Heart right ventricle (tissue), 16 donors: ENCODE results near the gene SLC25A21. TPM values are rescaled to one million over a fixed set of nuclear protein-coding genes. Genes with fewer than 3 reads are reported as not detected.

Source experiments
- ATAC-seq, 8 donors: fragments of 200-7000 bp; cut with Tn5 transposase; one replicate each; pipeline ENCODE4 v1.9.1; 2020; ENCODE audit warnings: mild to moderate bottlenecking in 8 of 8, moderate library complexity in 8 of 8, moderate number of reproducible peaks in 1 of 8
- DNase-seq, 2 donors: peaks; one replicate each; pipeline ENCODE4 v3.0.0-alpha.2; 2020
- H3K27ac ChIP-seq, 10 donors: fragments of 200-600 bp; sonication (generic) in 2 of 10; one replicate each; pipeline versions ENCODE4 v1.5.0 to v1.8.0; 2020 to 2022; ENCODE audit warnings: mild to moderate bottlenecking in 3 of 10
- H3K27me3 ChIP-seq, 7 donors: fragments of 200-600 bp; one replicate each; pipeline ENCODE4 v1.8.0; 2021 to 2022; ENCODE audit warnings: mild to moderate bottlenecking in 2 of 7
- H3K36me3 ChIP-seq, 9 donors: fragments of 200-600 bp; sonication (generic) in 1 of 9; one replicate each; pipeline versions ENCODE4 v1.5.0 to v1.8.0; 2020 to 2022; ENCODE audit warnings: mild to moderate bottlenecking in 2 of 9
- H3K4me1 ChIP-seq, 9 donors: fragments of 200-600 bp; sonication (generic) in 1 of 9; one replicate each; pipeline versions ENCODE4 v1.5.0 to v1.8.0; 2020 to 2022; ENCODE audit warnings: mild to moderate bottlenecking in 4 of 9
- H3K4me3 ChIP-seq, 10 donors: fragments of 200-600 bp; sonication (generic) in 2 of 10; one replicate each; pipeline versions ENCODE4 v1.5.0 to v1.8.0; 2020 to 2022; ENCODE audit warnings: mild to moderate bottlenecking in 7 of 10, moderate library complexity in 2 of 10
- H3K9me3 ChIP-seq, 11 donors: fragments of 200-600 bp in 10 of 11; sonication (generic) in 2 of 11; one replicate each; pipeline versions ENCODE4 v1.5.0 to v1.8.0; 2013 to 2022; ENCODE audit warnings: mild to moderate bottlenecking in 2 of 11, control low read depth in 1 of 11, moderate library complexity in 1 of 11
- CTCF ChIP-seq, 9 donors: fragments of 200-600 bp; sonication (generic) in 2 of 9; IDR thresholded peaks; one replicate each; pipeline versions ENCODE4 v1.5.0 to v1.8.0; 2021 to 2022; ENCODE audit warnings: antibody characterized with exemption in 9 of 9, mild to moderate bottlenecking in 5 of 9, moderate library complexity in 1 of 9
- WGBS, 2 donors: extraction: QIAGEN DNeasy Blood & Tissue Kit; methylation state at CpG; one replicate each; pipeline ENCODE4 v1.1.7; 2013; ENCODE audit warnings: inconsistent platforms in 1 of 2; 5-methylcytosine and 5-hydroxymethylcytosine counted together
- intact Hi-C, 10 donors: fragments of 100-400 bp; cut with DNase I; formaldehyde crosslinking; loops; one replicate each; pipeline versions ENCODE4 v1.11.1 to v1.14.2; 2022
- polyA plus RNA-seq, 2 donors: library from polyadenylated mRNA; stranded (reverse); fragments of 200-250 nt; gene quantifications; one replicate each; pipeline ENCODE4 v1.2.3, GENCODE V29; 2013
- total RNA-seq, 10 donors: library from RNA; stranded (reverse); fragmentation: NEBNext Ultra II Directional in 3 of 10; extraction: Animal tissue kit (Norgen Biotek cat#: 25700) in 3 of 10; gene quantifications; one replicate each; pipeline versions ENCODE4 v1.2.1 to v1.2.4, GENCODE V29; 2021 to 2023
- donor health status: Arrhythmogenic right ventricular cardiomyopathy.
- donor health status: ischemic (EF 13 %, LVEDD 7.1; RV severe dilation, severe dysfunction).
- donor health status: healthy with polysubstance abuse.
- donor health status: DM: no; HTN: yes; CAD: no.
- donor health status: DM: no; HTN: no; CAD: no.
- donor health status: ischemic (EF 25% LVEDD 6.9; RV normal size, moderate dysfunction).
- donor health status: ischemic (EF 25% LVEDD 5.7; RV mildly dilated, moderate dysfunction).
- donor health status: healthy.
- donor health status: DM: yes; HTN: yes; CAD: no.
- donor health status: Ischemic cardiomyopathy.
- donor health status: ischemic (EF 35%, LVEDD 5.7; RV mildly dilated, moderate dysfunction).
- donor health status: nonischemic (EF 11% LVEDD 7.7; RV severe dilation, severe dysfunction).
- donor health status: DM: yes; HTN: yes; CAD: no.
- donor health status: PGD.
- donor health status: ischemic (EF 29% LVEDD 5.4; RV normal size, mild dysfunction).
- donor health status: nonischemic (EF 23%, LVEDD 6.1; RV moderate dilation, normal function).

SLC25A21 gene
- total and polyA plus RNA-seq, 12 donors: 0.08 to 1.3 (median 0.34) TPM

- ATAC-seq (no peak), DNase-seq (no peak)
- Histone ChIP-seq H3K4me3 (no peak overlapping the region), H3K27ac (no peak overlapping the region), H3K36me3 (no peaks in the 10 kb centered on the region), H3K27me3 (peaks cover 0 to 7% (median 0%) of the 10 kb centered on the region in 7 donors), H3K4me1 (no peaks in the 10 kb centered on the region), H3K9me3 (no peaks in the 10 kb centered on the region)
- intact Hi-C loops: no loop called here
- TF ChIP-seq CTCF (IDR thresholded peaks at IDR 0.05): no peak
- 75 to 79% methylated on average over 2 of the region's 2 CpGs for WGBS, 2 donors
These were observed 405.4 kb downstream of the SLC25A21 start for GRCh38 chr14:36766974-36767373.

DNA sequence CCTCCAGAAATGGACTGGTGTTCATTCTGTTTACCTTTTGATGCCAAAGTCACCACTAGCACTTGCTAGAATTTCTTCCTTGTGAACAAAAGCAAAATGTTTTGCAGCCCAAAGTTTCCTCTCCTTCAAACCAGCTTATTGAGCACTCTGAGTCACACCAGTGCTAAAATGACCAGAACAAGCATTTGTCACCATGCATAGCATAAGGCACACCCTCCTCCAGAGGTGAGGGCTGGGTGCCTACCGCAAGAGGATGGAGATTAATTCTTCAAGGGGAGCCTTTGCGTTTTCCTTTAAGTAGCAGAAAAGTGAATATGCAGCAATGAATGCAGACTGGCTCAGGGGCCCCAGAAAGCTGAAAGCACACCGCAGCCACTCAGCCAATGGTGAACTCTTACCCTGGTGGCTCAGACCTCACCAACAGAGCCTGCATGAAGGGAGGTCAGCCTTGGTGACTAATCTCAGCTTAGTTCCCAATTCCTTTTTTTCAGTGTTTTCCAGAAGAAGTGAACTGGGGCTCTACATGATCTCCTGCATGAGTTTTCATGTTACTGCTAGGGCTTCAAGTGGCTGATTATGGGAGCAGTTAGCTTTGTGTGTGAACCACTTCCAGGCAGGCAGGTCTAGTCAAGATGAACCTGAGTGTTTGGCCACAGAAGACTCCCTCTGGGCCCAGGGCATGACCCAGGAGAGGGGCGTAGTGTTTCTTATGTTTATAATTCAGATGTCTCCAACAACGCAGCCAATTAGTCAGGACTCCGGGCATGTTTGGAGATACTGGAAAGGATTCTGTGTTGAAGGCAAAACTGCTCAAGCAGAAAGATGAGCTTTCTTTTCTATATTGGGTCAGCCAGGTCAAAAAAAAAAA lies 414.4 kb downstream of the SLC25A21 start:
- Histone ChIP-seq H3K4me1 (no peaks in the 10 kb centered on the region), H3K9me3 (peaks cover 0 to 13% (median 5%) of the 10 kb centered on the region in 11 donors), H3K36me3 (no peaks in the 10 kb centered on the region), H3K27ac (no peak overlapping the region), H3K27me3 (peaks cover 0 to 9% (median 2%) of the 10 kb centered on the region in 7 donors), H3K4me3 (no peak overlapping the region)
- ATAC-seq (no peak), DNase-seq (no peak)
- intact Hi-C loops: no loop called here
- WGBS, 2 donors: 73 to 75% methylated on average over 6 of the region's 6 CpGs
- TF ChIP-seq CTCF (IDR thresholded peaks at IDR 0.05): no peak

- WGBS, 2 donors: 84 to 89% methylated on average over 12 of the region's 12 CpGs
- TF ChIP-seq CTCF (IDR thresholded peaks at IDR 0.05): no peak
- intact Hi-C loops: no loop called here
- DNase-seq (no peak), ATAC-seq (no peak)
- Histone ChIP-seq H3K4me3 (no peak overlapping the region), H3K27ac (no peak overlapping the region), H3K27me3 (peaks cover 0 to under 1% (median 0%) of the 10 kb centered on the region in 7 donors), H3K4me1 (no peaks in the 10 kb centered on the region), H3K36me3 (no peaks in the 10 kb centered on the region), H3K9me3 (peaks cover 0 to 18% (median 5%) of the 10 kb centered on the region in 11 donors)
These were observed 416.2 kb downstream of the SLC25A21 start for GRCh38 chr14:36756226-36756625.

DNA sequence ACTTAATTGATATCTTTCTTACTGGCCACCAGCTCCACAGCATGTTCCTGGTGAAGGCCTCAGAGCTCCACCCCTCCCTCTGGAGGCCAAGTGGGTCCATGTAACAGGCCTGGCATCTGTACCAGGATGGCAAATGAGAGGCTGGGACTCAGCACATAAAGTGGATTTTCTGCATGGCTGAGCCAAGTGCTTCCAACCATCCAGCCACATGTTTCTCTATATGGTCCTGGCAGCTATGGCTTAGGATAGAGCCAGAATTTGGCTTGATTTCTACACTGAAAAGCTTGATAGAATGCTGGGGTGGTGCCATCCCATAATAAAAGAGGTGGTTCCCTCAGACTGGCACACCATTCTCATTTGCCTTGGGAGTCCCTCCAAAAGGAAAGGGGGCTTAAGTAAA lies 416.6 kb downstream of the SLC25A21 start:
- H3K4me1 ChIP-seq: no peaks in the 10 kb centered on the region
- no peak for TF ChIP-seq CTCF (IDR thresholded peaks at IDR 0.05)
- no peak overlapping the region for H3K27ac ChIP-seq
- peaks cover 0 to 18% (median 5%) of the 10 kb centered on the region in 11 donors for H3K9me3 ChIP-seq
- DNase-seq: no peak
- no peak for ATAC-seq
- no peaks in the 10 kb centered on the region for H3K36me3 ChIP-seq
- peaks cover 0 to 3% (median 0%) of the 10 kb centered on the region in 7 donors for H3K27me3 ChIP-seq
- intact Hi-C loops: no loop called here
- H3K4me3 ChIP-seq: no peak overlapping the region
